ENCODE measurements around the gene FCGR1A.
A peak's percentile ranks its signal among the peaks of the same experiment; 100 is the strongest.
"Not testable (repeated sequence)": the region's sequence is repeated elsewhere in the genome, so short reads cannot be mapped to it uniquely, and the experiment has no call there.

Gene FCGR1A

GRCh38 chr1:149782600-149782999, at the start of gene FCGR1A:
Gene FCGR1A, plus strand, starts transcription at chr1:149782694. Its CDS starts 50 bp downstream, at chr1:149782744.
- H3K9ac ChIP-seq (ENCODE audit: insufficient read length); H3K36me3 ChIP-seq (ENCODE audit: insufficient read depth, low read length); DNase-seq (ENCODE audit: low read depth, low spot score); H3K4me3 ChIP-seq; H3K9me3 ChIP-seq (ENCODE audit: low read depth, low read length); H3K27ac ChIP-seq: not testable (repeated sequence)

DNA sequence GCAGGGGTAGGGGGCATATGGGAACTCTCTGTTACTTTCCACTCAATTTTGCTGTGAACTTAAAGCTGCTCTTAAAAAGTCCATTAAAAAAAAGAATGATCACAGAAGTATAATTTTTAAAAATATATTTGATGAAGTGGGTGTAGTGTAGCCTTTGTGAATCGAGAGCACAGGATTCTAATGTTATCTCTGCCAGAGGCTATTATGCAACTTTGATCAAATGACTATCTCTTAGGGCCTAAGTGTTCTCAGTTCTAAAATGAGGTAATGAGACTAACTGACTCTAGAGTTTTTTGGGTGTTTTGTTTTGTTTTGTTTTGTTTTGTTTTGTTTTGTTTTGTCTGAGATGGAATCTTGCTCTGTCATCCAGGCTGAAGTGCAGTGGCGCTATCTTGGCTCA, 49.7 kb upstream of the FCGR1A start:
- H3K9me3 ChIP-seq (ENCODE audit: low read depth, low read length); H3K4me3 ChIP-seq; DNase-seq (ENCODE audit: low read depth, low spot score): not testable (repeated sequence)

DNA sequence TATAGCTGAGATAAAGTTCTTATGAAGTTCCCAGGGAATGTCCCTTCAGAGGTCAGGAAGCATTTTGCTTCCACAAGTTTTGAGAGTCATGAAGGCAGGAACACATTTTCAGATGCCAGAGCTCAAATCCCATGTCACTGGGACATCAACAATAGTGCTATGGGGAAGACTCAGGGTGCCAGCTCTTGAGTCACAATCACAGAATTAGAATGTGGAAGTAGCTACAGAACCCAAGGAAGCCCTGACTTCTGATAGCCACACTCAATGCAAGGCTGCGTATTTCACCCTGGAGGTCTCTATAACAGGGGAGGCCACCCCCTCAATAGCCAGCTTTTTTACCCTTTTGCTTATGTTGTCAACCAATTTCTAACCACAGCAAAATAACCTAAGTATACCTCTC, 47.8 kb upstream of the FCGR1A start:
- not testable (repeated sequence) for H3K4me3 ChIP-seq; DNase-seq (ENCODE audit: low read depth, low spot score); H3K9me3 ChIP-seq (ENCODE audit: low read depth, low read length); H3K36me3 ChIP-seq (ENCODE audit: insufficient read depth, low read length); H3K9ac ChIP-seq (ENCODE audit: insufficient read length); H3K27ac ChIP-seq

More for the DNA sequence above, 49.7 kb upstream of the FCGR1A start:
- H3K36me3 ChIP-seq (ENCODE audit: insufficient read depth, low read length); H3K27ac ChIP-seq; H3K9ac ChIP-seq (ENCODE audit: insufficient read length): not testable (repeated sequence)

GRCh38 chr1:149740148-149740581, 42.3 kb upstream of the FCGR1A start:
- peak overlapping the region; percentile 45 for H3K4me3 ChIP-seq
- H3K27ac ChIP-seq; H3K9me3 ChIP-seq (ENCODE audit: low read depth, low read length); H3K36me3 ChIP-seq (ENCODE audit: insufficient read depth, low read length); H3K9ac ChIP-seq (ENCODE audit: insufficient read length): not testable (repeated sequence)
- DNase-seq (ENCODE audit: low read depth, low spot score) = peak; percentile 1

- H3K9ac ChIP-seq (ENCODE audit: insufficient read length); H3K27ac ChIP-seq; DNase-seq (ENCODE audit: low read depth, low spot score); H3K36me3 ChIP-seq (ENCODE audit: insufficient read depth, low read length); H3K9me3 ChIP-seq (ENCODE audit: low read depth, low read length): not testable (repeated sequence)
- peak overlapping the region; percentile 45 for H3K4me3 ChIP-seq
These were observed 41.8 kb upstream of the FCGR1A start for GRCh38 chr1:149740590-149741230.

GRCh38 chr1:149741914-149742313, 40.6 kb upstream of the FCGR1A start:
- H3K36me3 ChIP-seq (ENCODE audit: insufficient read depth, low read length); DNase-seq (ENCODE audit: low read depth, low spot score); H3K9ac ChIP-seq (ENCODE audit: insufficient read length); H3K9me3 ChIP-seq (ENCODE audit: low read depth, low read length); H3K27ac ChIP-seq; H3K4me3 ChIP-seq: not testable (repeated sequence)

GRCh38 chr1:149746463-149747356, 35.8 kb upstream of the FCGR1A start:
- not testable (repeated sequence) for H3K36me3 ChIP-seq (ENCODE audit: insufficient read depth, low read length); H3K27ac ChIP-seq; H3K9me3 ChIP-seq (ENCODE audit: low read depth, low read length); DNase-seq (ENCODE audit: low read depth, low spot score); H3K4me3 ChIP-seq; H3K9ac ChIP-seq (ENCODE audit: insufficient read length)

GRCh38 chr1:149747359-149748143, 34.9 kb upstream of the FCGR1A start:
- H3K4me3 ChIP-seq; H3K9me3 ChIP-seq (ENCODE audit: low read depth, low read length); DNase-seq (ENCODE audit: low read depth, low spot score); H3K36me3 ChIP-seq (ENCODE audit: insufficient read depth, low read length); H3K27ac ChIP-seq; H3K9ac ChIP-seq (ENCODE audit: insufficient read length): not testable (repeated sequence)

DNA sequence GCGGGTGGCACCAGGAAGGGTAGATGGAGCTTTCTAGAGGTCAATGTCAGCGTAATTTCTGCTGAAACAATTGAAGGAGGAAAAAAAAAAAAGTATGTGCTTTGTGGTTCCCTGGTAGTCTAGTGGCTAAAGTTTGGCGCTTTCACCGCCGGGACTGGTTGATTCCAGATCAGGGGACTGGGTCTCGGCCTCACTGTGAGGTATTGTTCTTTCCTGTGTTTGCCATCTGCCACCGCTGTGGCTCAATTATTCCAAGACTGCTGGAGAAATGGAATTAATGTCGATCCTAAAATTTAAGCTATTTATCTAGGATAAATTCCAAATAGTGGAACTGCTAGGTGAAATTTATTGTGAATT, 34.4 kb upstream of the FCGR1A start:
- not testable (repeated sequence) for H3K4me3 ChIP-seq; H3K9me3 ChIP-seq (ENCODE audit: low read depth, low read length); H3K9ac ChIP-seq (ENCODE audit: insufficient read length); H3K36me3 ChIP-seq (ENCODE audit: insufficient read depth, low read length); DNase-seq (ENCODE audit: low read depth, low spot score); H3K27ac ChIP-seq

DNA sequence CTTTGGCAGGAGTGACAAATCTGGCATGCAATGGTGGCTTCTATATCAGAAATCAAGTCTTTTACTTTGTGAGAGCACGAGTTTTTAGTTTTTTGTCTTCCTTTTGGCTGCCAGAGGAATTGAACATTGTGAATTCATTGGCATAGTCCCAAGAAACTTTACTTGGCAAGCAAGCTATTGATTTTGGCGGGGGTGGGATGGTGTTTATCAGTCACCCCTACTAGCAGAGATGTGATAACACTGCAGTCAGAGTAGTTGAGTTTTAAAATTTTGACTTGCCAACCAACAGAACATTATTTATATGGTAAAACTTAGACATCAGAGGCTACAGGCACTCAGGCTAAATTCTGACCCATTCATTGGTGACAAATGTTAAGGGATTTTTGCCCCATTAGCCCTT, 31.9 kb upstream of the FCGR1A start:
- DNase-seq (ENCODE audit: low read depth, low spot score); H3K9ac ChIP-seq (ENCODE audit: insufficient read length); H3K36me3 ChIP-seq (ENCODE audit: insufficient read depth, low read length); H3K27ac ChIP-seq; H3K9me3 ChIP-seq (ENCODE audit: low read depth, low read length); H3K4me3 ChIP-seq: not testable (repeated sequence)

GRCh38 chr1:149752186-149752585, 30.3 kb upstream of the FCGR1A start:
- DNase-seq (ENCODE audit: low read depth, low spot score); H3K9ac ChIP-seq (ENCODE audit: insufficient read length): not testable (repeated sequence)

GRCh38 chr1:149753466-149753865, 29.0 kb upstream of the FCGR1A start:
- H3K36me3 ChIP-seq (ENCODE audit: insufficient read depth, low read length); H3K9ac ChIP-seq (ENCODE audit: insufficient read length); H3K4me3 ChIP-seq; DNase-seq (ENCODE audit: low read depth, low spot score); H3K27ac ChIP-seq; H3K9me3 ChIP-seq (ENCODE audit: low read depth, low read length): not testable (repeated sequence)

More at GRCh38 chr1:149752186-149752585, 30.3 kb upstream of the FCGR1A start:
- not testable (repeated sequence) for H3K36me3 ChIP-seq (ENCODE audit: insufficient read depth, low read length); H3K27ac ChIP-seq; H3K9me3 ChIP-seq (ENCODE audit: low read depth, low read length); H3K4me3 ChIP-seq

GRCh38 chr1:149755294-149755693, 27.2 kb upstream of the FCGR1A start:
- not testable (repeated sequence) for H3K4me3 ChIP-seq; H3K9ac ChIP-seq (ENCODE audit: insufficient read length); H3K36me3 ChIP-seq (ENCODE audit: insufficient read depth, low read length); DNase-seq (ENCODE audit: low read depth, low spot score); H3K9me3 ChIP-seq (ENCODE audit: low read depth, low read length); H3K27ac ChIP-seq

DNA sequence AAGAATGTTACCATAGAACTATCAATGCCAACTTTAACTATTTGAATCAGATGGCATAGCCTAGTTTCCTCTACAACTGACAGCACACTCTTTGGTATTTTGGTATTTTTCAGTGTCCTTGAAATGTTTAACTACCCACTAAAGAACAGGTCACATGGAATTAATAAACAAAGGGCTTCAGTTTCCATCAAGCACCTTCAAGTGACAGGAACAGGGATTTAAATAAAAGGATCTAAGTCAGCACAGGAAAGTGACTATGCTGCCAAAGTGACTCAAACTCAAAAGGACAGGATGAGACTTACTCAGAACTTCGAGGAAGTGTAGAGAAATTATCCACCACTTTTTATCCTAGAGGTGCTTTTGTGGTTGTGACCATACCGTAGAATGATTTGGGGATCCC, 20.2 kb upstream of the FCGR1A start:
- H3K36me3 ChIP-seq (ENCODE audit: insufficient read depth, low read length); H3K9me3 ChIP-seq (ENCODE audit: low read depth, low read length); H3K4me3 ChIP-seq; H3K9ac ChIP-seq (ENCODE audit: insufficient read length); DNase-seq (ENCODE audit: low read depth, low spot score); H3K27ac ChIP-seq: not testable (repeated sequence)
